ENCODE measurements around the gene ZNF668. TPM values are rescaled to one million over a fixed set of nuclear protein-coding genes. Genes with fewer than 3 reads are reported as not detected.

ZNF668 gene
- total RNA-seq, 2 donors from 2014 or later: 15.6 to 21.4 TPM

DNA sequence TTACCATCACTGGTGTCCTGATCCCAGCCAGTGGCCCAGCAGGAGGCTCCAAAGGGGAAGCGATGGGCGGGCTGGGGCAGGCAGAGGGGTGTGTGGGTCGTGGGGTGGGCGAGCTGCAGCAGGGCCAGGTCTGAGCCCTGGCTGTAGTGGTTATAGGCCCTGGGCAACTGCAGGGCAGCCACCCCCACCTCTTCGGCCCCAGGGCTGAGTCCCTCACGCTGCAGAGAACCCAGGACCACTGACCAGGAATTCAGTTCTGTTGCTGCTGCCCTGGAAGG, 12.5 kb upstream of the ZNF668 start:
- H3K4me1 ChIP-seq (replicated peaks): no peaks in the 10 kb centered on the region
- no peak overlapping the region for H3K27ac ChIP-seq
- intact Hi-C loops (cut with DNase I): no loop called here
- TF ChIP-seq, protein P1, sequence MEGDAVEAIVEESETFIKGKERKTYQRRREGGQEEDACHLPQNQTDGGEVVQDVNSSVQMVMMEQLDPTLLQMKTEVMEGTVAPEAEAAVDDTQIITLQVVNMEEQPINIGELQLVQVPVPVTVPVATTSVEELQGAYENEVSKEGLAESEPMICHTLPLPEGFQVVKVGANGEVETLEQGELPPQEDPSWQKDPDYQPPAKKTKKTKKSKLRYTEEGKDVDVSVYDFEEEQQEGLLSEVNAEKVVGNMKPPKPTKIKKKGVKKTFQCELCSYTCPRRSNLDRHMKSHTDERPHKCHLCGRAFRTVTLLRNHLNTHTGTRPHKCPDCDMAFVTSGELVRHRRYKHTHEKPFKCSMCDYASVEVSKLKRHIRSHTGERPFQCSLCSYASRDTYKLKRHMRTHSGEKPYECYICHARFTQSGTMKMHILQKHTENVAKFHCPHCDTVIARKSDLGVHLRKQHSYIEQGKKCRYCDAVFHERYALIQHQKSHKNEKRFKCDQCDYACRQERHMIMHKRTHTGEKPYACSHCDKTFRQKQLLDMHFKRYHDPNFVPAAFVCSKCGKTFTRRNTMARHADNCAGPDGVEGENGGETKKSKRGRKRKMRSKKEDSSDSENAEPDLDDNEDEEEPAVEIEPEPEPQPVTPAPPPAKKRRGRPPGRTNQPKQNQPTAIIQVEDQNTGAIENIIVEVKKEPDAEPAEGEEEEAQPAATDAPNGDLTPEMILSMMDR (IDR thresholded peaks at IDR 0.05): no peak
- TF ChIP-seq POLR2AphosphoS5 (IDR thresholded peaks at IDR 0.05): no peak
- no peak for TF ChIP-seq POLR2A (IDR thresholded peaks at IDR 0.05)
- no peak overlapping the region for H3K4me3 ChIP-seq
- DNase-seq (ENCODE audit: low spot score): no peak
- no peaks in the 10 kb centered on the region for H3K27me3 ChIP-seq (replicated peaks; ENCODE audit: insufficient read depth)
- 76% methylated on average over 6 of the region's 6 CpGs for WGBS
- peaks cover 0 to 8% of the 10 kb centered on the region in 2 donors for H3K36me3 ChIP-seq
- H3K9me3 ChIP-seq: no peaks in the 10 kb centered on the region

DNA sequence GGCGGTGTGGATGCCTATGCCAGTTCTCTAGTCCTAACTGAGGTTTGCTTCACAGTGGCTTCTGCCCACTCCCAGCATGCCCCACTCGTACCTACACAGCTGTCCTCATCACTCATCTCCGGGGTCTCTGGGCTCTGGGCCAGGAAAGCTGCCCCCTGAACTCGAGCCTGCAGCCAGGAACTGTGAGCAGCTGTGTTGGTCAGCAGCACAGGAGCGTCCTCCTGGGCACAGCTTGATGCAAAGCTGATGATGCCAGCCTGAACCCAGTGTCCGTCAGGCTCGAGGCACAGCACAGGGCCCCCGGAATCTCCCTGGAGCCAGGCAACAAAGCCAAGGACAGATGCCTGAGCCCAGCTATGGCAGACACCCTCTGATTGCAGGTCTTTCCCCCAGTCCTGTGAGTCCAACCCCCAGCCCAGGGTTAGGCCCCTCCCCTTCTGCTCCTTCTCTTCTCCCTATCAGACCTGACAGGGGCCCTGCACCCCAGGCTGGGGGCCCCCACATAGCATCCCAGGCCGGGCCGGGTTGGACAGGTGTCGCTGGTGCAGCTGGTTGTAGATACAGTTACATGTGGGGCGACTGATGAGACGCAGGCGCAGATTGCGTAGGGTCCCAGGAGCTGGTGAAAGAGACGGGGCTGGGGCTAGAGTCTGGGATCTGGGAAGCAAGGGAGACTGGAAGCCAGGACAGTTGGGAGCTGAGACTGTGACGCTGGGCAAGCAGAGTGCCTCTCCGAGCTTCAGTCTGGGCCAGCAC, 12.0 kb upstream of the ZNF668 start:
- TF ChIP-seq POLR2AphosphoS5 (IDR thresholded peaks at IDR 0.05) (no peak), POLR2A (IDR thresholded peaks at IDR 0.05) (no peak)
- TF ChIP-seq, protein P1 (IDR thresholded peaks at IDR 0.05): no peak
- DNase-seq (ENCODE audit: low spot score): no peak
- intact Hi-C loops (cut with DNase I): no loop called here
- 77% methylated on average over 18 of the region's 18 CpGs for WGBS
- Histone ChIP-seq H3K27me3 (replicated peaks; ENCODE audit: insufficient read depth) (no peaks in the 10 kb centered on the region), H3K4me1 (replicated peaks) (no peaks in the 10 kb centered on the region), H3K4me3 (no peak overlapping the region), H3K9me3 (no peaks in the 10 kb centered on the region), H3K36me3 (peaks cover 0 to 9% of the 10 kb centered on the region in 2 donors), H3K27ac (no peak overlapping the region)

- DNase-seq (ENCODE audit: low spot score): no peak
- intact Hi-C loops (cut with DNase I): no loop called here
- Histone ChIP-seq H3K36me3 (peaks cover 0 to 13% of the 10 kb centered on the region in 2 donors), H3K9me3 (no peaks in the 10 kb centered on the region), H3K27me3 (replicated peaks; ENCODE audit: insufficient read depth) (no peaks in the 10 kb centered on the region), H3K4me1 (replicated peaks) (no peaks in the 10 kb centered on the region), H3K27ac (no peak overlapping the region), H3K4me3 (no peak overlapping the region)
- TF ChIP-seq, protein P1 (IDR thresholded peaks at IDR 0.05): no peak
- TF ChIP-seq POLR2A (IDR thresholded peaks at IDR 0.05) (no peak), POLR2AphosphoS5 (IDR thresholded peaks at IDR 0.05) (no peak)
- 72% methylated on average over 8 of the region's 8 CpGs for WGBS
These were observed 11.4 kb upstream of the ZNF668 start for GRCh38 chr16:31085411-31085810.

DNA sequence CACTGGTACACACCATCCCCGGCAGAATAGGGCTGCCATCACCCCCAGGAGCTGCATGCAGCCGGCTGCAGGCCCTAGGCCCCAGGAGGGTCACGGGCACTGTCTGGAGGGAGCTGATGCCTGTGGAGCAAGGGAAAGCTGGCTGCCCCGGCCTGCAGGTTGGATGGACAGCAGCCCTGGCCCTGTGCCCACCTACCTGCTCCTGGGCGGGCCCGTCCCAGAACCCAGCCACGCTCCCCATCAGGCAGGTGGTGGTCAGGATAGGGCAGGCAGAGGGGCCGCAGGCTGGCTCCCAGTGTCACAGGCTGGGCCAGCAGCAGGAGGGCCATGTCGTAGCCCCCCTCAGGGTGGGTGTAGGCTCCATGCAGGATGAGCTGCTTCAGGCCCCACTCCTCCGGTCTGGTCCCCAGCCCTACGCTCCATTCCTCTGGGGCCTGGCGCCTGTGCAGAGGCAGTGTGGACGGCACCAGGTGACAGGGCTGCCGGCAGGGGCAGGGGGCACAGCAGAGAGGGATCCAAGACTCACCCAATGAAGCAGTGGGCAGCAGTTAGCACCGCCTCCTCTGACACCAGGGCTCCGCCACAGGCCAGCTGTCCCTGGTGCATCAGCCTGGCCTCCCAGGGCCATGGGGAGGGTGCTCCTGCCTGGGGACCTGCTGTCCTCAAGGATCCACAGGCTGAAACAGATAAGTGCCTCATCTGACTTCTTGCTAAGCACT, 10.7 kb upstream of the ZNF668 start:
- 82% methylated on average over 11 of the region's 16 CpGs for WGBS
- Histone ChIP-seq H3K27me3 (replicated peaks; ENCODE audit: insufficient read depth) (no peaks in the 10 kb centered on the region), H3K4me3 (no peak overlapping the region), H3K27ac (no peak overlapping the region), H3K4me1 (replicated peaks) (no peaks in the 10 kb centered on the region), H3K9me3 (no peaks in the 10 kb centered on the region), H3K36me3 (peaks cover 0 to 14% of the 10 kb centered on the region in 2 donors)
- no peak for DNase-seq (ENCODE audit: low spot score)
- TF ChIP-seq POLR2A (IDR thresholded peaks at IDR 0.05) (no peak), POLR2AphosphoS5 (IDR thresholded peaks at IDR 0.05) (no peak)
- TF ChIP-seq, protein P1 (IDR thresholded peaks at IDR 0.05): no peak
- intact Hi-C loops (cut with DNase I): no loop called here

GRCh38 chr16:31083981-31084380, 9.9 kb upstream of the ZNF668 start:
- peaks cover 0 to 14% of the 10 kb centered on the region in 2 donors for H3K36me3 ChIP-seq
- no peaks in the 10 kb centered on the region for H3K27me3 ChIP-seq (replicated peaks; ENCODE audit: insufficient read depth)
- H3K4me3 ChIP-seq: no peak overlapping the region
- TF ChIP-seq POLR2A (IDR thresholded peaks at IDR 0.05) (no peak), POLR2AphosphoS5 (IDR thresholded peaks at IDR 0.05) (no peak)
- TF ChIP-seq, protein P1 (IDR thresholded peaks at IDR 0.05): no peak
- H3K27ac ChIP-seq: no peak overlapping the region
- H3K4me1 ChIP-seq (replicated peaks): no peaks in the 10 kb centered on the region
- no peak for DNase-seq (ENCODE audit: low spot score)
- WGBS: 80% methylated on average over 11 of the region's 13 CpGs
- H3K9me3 ChIP-seq: no peaks in the 10 kb centered on the region
- intact Hi-C loops (cut with DNase I): no loop called here

Measured in prostate gland (tissue), 2 donors.